Measurements from ENCODE around the gene SSTR4.

GRCh38 chr20:23023621-23024177 is 11.4 kb upstream of the SSTR4 start:
- TF ChIP-seq CTCF (IDR thresholded peaks at IDR 0.05; ENCODE audit: insufficient read depth, low read length, poor library complexity, severe bottlenecking): no peak
- no peak for TF ChIP-seq EZH2phosphoT487 (conservative IDR thresholded peaks at IDR 0.05; ENCODE audit: low read length)

Measured in SU-DHL-6 (cell line).